Lung (tissue), 12 donors: Measurements from ENCODE around the gene PRKG1. TPM values are rescaled to one million over a fixed set of nuclear protein-coding genes. Genes with fewer than 3 reads are reported as not detected.

Experiments
- ATAC-seq: fragments of 200-7000 bp; cut with Tn5 transposase; one replicate; pipeline ENCODE4 v1.9.1; 2020; ENCODE audit warnings: moderate number of reproducible peaks; ENCODE audit not compliant: insufficient read depth, low FRiP score
- DNase-seq, 3 donors: peaks; one replicate each; pipeline ENCODE4 v3.0.0-alpha.2; 2013 to 2017
- H3K27ac ChIP-seq, 2 donors: one replicate each; pipeline ENCODE4 v1.5.1; 2013; ENCODE audit warnings: mild to moderate bottlenecking in 2 of 2, moderate library complexity in 2 of 2, control low read depth in 1 of 2, inconsistent platforms in 1 of 2, low read depth in 1 of 2, low read length in 1 of 2
- H3K27me3 ChIP-seq, 3 donors: one replicate each; pipeline ENCODE4 v1.5.1; 2013; ENCODE audit warnings: low read length in 2 of 3; ENCODE audit not compliant: control insufficient read depth in 3 of 3, insufficient read depth in 3 of 3
- H3K36me3 ChIP-seq, 4 donors: one replicate each; pipeline ENCODE4 v1.5.1; 2013; ENCODE audit warnings: low read length in 4 of 4, mild to moderate bottlenecking in 1 of 4, moderate library complexity in 1 of 4; ENCODE audit not compliant: control insufficient read depth in 4 of 4, insufficient read depth in 4 of 4
- H3K4me1 ChIP-seq, 5 donors: one replicate each; pipeline ENCODE4 v1.5.1; 2013; ENCODE audit warnings: low read length in 5 of 5, mild to moderate bottlenecking in 2 of 5, moderate library complexity in 1 of 5; ENCODE audit not compliant: control insufficient read depth in 5 of 5, insufficient read depth in 5 of 5
- H3K4me3 ChIP-seq: one replicate; pipeline ENCODE4 v1.5.1; 2013; ENCODE audit warnings: mild to moderate bottlenecking, control low read depth, moderate library complexity
- H3K9ac ChIP-seq, 2 donors: one replicate each; pipeline ENCODE4 v1.5.1; 2013; ENCODE audit warnings: low read length in 2 of 2, control low read depth in 1 of 2; ENCODE audit not compliant: insufficient read depth in 1 of 2
- H3K9me3 ChIP-seq, 4 donors: one replicate each; pipeline ENCODE4 v1.5.1; 2013; ENCODE audit warnings: low read length in 3 of 4, mild to moderate bottlenecking in 1 of 4, moderate library complexity in 1 of 4; ENCODE audit not compliant: control insufficient read depth in 4 of 4, insufficient read depth in 3 of 4
- CTCF ChIP-seq: IDR thresholded peaks from 2 replicates; pipeline ENCODE4 v1.5.1; 2012; ENCODE audit warnings: mild to moderate bottlenecking; ENCODE audit errors: control extremely low read depth, extremely low read depth
- WGBS, 2 donors: extraction: QIAGEN DNeasy Blood & Tissue Kit; methylation state at CpG; one replicate each; pipeline ENCODE4 v1.1.7; 2013; 5-methylcytosine and 5-hydroxymethylcytosine counted together
- polyA plus RNA-seq, 2 donors: library from polyadenylated mRNA; stranded (reverse); fragments of 200-250 nt; gene quantifications; one replicate each; pipeline ENCODE4 v1.2.1, GENCODE V29; 2013
- total RNA-seq, 2 donors: library from RNA; depleted of rRNA in 1 of 2; stranded (reverse); fragments of >200 nt in 1 of 2; gene quantifications; one replicate each; pipeline ENCODE4 v1.2.1, GENCODE V29; 2014 to 2021
- donor health status: control.
- donor health status: control.
- donor health status: Bipolar disorder and iron deficiency.
- donor health status: healthy.
- donor health status: DM: yes; HTN: yes; CAD: no.

The PRKG1 gene
- total and polyA plus RNA-seq, 4 donors: 2.1 to 50.8 (median 15.1) TPM

GRCh38 chr10:51201947-51202346 is 127.7 kb downstream of the PRKG1 start:
- DNase-seq: no peak
- 86% methylated on average over 1 of the region's 1 CpG for WGBS, 2 donors
- H3K4me1 ChIP-seq: peaks cover 0 to 4% (median 1%) of the 10 kb centered on the region in 5 donors
- no peaks in the 10 kb centered on the region for H3K9me3 ChIP-seq
- no peak overlapping the region for H3K27ac ChIP-seq
- ATAC-seq: no peak
- no peaks in the 10 kb centered on the region for H3K36me3 ChIP-seq
- no peak overlapping the region for H3K4me3 ChIP-seq
- H3K27me3 ChIP-seq: no peaks in the 10 kb centered on the region
- no peak overlapping the region for H3K9ac ChIP-seq
- TF ChIP-seq CTCF: no peak

- H3K9ac ChIP-seq: no peak overlapping the region
- peaks cover 0 to 7% (median 2%) of the 10 kb centered on the region in 5 donors for H3K4me1 ChIP-seq
- WGBS, 2 donors: 90 to 92% methylated on average over 2 of the region's 2 CpGs
- H3K27ac ChIP-seq: no peak overlapping the region
- no peaks in the 10 kb centered on the region for H3K9me3 ChIP-seq
- DNase-seq: no peak
- H3K27me3 ChIP-seq: no peaks in the 10 kb centered on the region
- no peak for ATAC-seq
- H3K4me3 ChIP-seq: no peak overlapping the region
- no peak for TF ChIP-seq CTCF
- H3K36me3 ChIP-seq: no peaks in the 10 kb centered on the region
Measured at GRCh38 chr10:51203359-51203758, 129.1 kb downstream of the PRKG1 start.

GRCh38 chr10:51204066-51204465 is 129.8 kb downstream of the PRKG1 start:
- H3K27ac ChIP-seq: no peak overlapping the region
- H3K9ac ChIP-seq: no peak overlapping the region
- TF ChIP-seq CTCF: no peak
- H3K4me1 ChIP-seq: peaks cover 0 to 14% (median 2%) of the 10 kb centered on the region in 5 donors
- WGBS, 2 donors: 49 to 68% methylated on average over 2 of the region's 2 CpGs
- H3K9me3 ChIP-seq: no peaks in the 10 kb centered on the region
- H3K36me3 ChIP-seq: no peaks in the 10 kb centered on the region
- no peaks in the 10 kb centered on the region for H3K27me3 ChIP-seq
- no peak overlapping the region for H3K4me3 ChIP-seq
- ATAC-seq (no peak), DNase-seq (peak in 1 of 3 donors; percentile 26)

- no peak overlapping the region for H3K9ac ChIP-seq
- H3K4me3 ChIP-seq: no peak overlapping the region
- DNase-seq: no peak
- no peak for TF ChIP-seq CTCF
- no peaks in the 10 kb centered on the region for H3K36me3 ChIP-seq
- peak overlapping the region in 1 of 2 donors; percentile 9 for H3K27ac ChIP-seq
- ATAC-seq: no peak
- peaks cover 0 to 14% (median 2%) of the 10 kb centered on the region in 5 donors for H3K4me1 ChIP-seq
- H3K27me3 ChIP-seq: no peaks in the 10 kb centered on the region
- H3K9me3 ChIP-seq: no peaks in the 10 kb centered on the region
Measured at GRCh38 chr10:51204701-51205100, 130.4 kb downstream of the PRKG1 start.
